Measurements from ENCODE around the gene ARPC1A. TPM values are rescaled to one million over a fixed set of nuclear protein-coding genes. Genes with fewer than 3 reads are reported as not detected.

The ARPC1A gene
- total RNA-seq, 4 donors from 2014 or later: 76.5 to 118 (median 103) TPM

DNA sequence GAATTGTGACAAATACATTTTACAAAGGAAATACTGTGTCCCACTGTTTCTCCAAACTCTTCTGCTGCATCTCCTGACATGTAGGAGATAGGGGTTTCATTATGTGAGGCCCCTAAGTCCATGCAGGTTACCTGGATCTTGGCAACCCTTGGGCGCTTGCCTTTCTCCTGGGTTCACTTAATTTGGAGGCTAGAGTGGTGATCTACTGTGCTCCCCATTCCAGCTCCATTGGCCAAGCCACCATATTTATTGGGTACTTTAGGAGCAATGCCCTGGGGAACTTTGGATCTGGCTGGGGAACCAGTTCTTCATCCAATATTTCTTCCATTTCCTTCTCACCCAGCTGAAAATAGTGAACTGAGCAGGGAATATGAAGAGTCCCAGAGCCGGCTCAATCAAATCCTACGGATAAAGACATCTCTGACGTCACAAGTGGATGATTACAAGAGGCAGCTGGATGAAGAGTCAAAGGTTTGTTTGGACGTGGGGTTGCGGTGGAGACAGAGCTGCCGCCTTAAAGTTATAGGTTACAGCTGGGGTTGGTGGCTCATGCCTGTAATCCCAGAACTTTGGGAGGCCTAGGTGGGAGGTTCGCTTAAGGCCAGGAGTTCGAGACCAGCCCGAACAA, 34.6 kb upstream of the ARPC1A start:
- no peak overlapping the region for H3K27ac ChIP-seq
- H3K4me3 ChIP-seq: no peak overlapping the region
- H3K9me3 ChIP-seq: no peaks in the 10 kb centered on the region
- TF ChIP-seq CTCF (IDR thresholded peaks at IDR 0.05) (no peak), POLR2A (IDR thresholded peaks at IDR 0.05) (no peak)
- no peaks in the 10 kb centered on the region for H3K4me1 ChIP-seq
- no peak for DNase-seq
- no peaks in the 10 kb centered on the region for H3K36me3 ChIP-seq
- intact Hi-C loops (cut with DNase I; ENCODE audit: low total_unique reads): no loop called here
- no peaks in the 10 kb centered on the region for H3K27me3 ChIP-seq

DNA sequence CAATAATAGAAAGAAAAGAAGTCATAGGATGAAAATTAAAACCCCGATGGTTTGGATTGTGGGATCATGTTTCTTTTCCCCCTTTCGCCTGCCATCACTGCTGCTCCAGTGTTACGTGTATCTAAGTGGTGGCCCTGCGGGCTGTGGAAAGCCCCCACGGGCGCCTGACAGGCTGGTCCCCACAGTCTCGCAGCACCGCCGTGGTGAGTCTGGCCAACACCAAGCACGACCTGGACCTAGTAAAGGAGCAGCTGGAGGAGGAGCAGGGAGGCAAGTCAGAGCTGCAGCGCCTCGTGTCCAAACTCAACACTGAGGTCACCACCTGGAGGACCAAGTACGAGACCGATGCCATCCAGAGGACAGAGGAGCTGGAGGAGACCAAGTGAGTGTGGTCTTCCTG, 33.6 kb upstream of the ARPC1A start:
- TF ChIP-seq POLR2A (IDR thresholded peaks at IDR 0.05) (no peak), CTCF (IDR thresholded peaks at IDR 0.05) (no peak)
- Histone ChIP-seq H3K27me3 (no peaks in the 10 kb centered on the region), H3K4me1 (no peaks in the 10 kb centered on the region), H3K4me3 (no peak overlapping the region), H3K36me3 (no peaks in the 10 kb centered on the region), H3K27ac (no peak overlapping the region), H3K9me3 (no peaks in the 10 kb centered on the region)
- intact Hi-C loops (cut with DNase I; ENCODE audit: low total_unique reads): no loop called here
- DNase-seq: no peak

DNA sequence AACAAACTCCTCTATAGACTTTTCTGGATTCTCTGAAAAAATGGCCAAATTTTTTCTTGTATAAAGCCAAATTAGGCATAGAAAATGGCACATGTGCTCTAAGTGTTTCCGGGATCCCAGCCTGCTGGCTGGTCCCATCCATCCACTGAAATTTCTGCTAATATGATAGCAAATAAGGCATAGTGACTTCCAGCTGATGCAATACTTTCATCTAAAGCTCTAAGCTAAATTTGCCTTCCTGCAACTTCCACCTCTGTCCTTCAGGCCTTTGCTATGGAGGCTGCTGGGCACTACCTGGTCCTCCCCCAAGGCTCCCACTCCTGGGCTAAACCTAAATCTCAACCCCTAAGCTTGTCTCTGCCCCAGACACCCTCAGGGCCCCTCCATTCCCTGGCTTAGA, 32.5 kb upstream of the ARPC1A start:
- intact Hi-C loops (cut with DNase I; ENCODE audit: low total_unique reads): no loop called here
- DNase-seq: no peak
- Histone ChIP-seq H3K27me3 (no peaks in the 10 kb centered on the region), H3K36me3 (no peaks in the 10 kb centered on the region), H3K4me3 (no peak overlapping the region), H3K9me3 (no peaks in the 10 kb centered on the region), H3K4me1 (no peaks in the 10 kb centered on the region), H3K27ac (no peak overlapping the region)
- no peak for TF ChIP-seq POLR2A (IDR thresholded peaks at IDR 0.05)
- no peak for TF ChIP-seq CTCF (IDR thresholded peaks at IDR 0.05)

- DNase-seq: no peak
- no peaks in the 10 kb centered on the region for H3K9me3 ChIP-seq
- no peak overlapping the region for H3K27ac ChIP-seq
- no peaks in the 10 kb centered on the region for H3K27me3 ChIP-seq
- TF ChIP-seq CTCF (IDR thresholded peaks at IDR 0.05) (no peak), POLR2A (IDR thresholded peaks at IDR 0.05) (no peak)
- no peaks in the 10 kb centered on the region for H3K4me1 ChIP-seq
- intact Hi-C loops (cut with DNase I; ENCODE audit: low total_unique reads): no loop called here
- H3K36me3 ChIP-seq: no peaks in the 10 kb centered on the region
- no peak overlapping the region for H3K4me3 ChIP-seq
These were observed 32.0 kb upstream of the ARPC1A start for GRCh38 chr7:99293650-99294049.

DNA sequence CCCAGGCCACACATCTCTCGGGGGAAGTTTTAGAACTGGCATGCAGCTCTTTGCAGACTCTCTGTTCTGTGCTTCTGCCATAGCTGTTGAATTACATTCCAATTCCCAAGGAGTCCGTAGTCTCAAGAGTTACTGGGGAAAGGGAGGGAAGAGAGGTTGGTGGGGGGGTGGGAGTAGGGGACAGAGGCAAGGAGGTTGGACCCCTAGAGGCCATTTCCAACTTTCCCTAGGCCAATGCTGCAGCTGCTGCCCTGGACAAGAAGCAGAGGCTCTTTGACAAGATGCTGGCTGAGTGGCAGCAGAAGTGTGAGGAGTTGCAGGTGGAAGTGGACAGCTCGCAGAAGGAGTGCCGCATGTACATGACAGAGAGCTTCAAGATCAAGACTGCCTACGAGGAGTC, 29.2 kb upstream of the ARPC1A start:
- H3K27ac ChIP-seq: no peak overlapping the region
- no peaks in the 10 kb centered on the region for H3K27me3 ChIP-seq
- H3K4me1 ChIP-seq: no peaks in the 10 kb centered on the region
- H3K4me3 ChIP-seq: no peak overlapping the region
- TF ChIP-seq CTCF (IDR thresholded peaks at IDR 0.05): no peak
- TF ChIP-seq POLR2A (IDR thresholded peaks at IDR 0.05): no peak
- H3K9me3 ChIP-seq: no peaks in the 10 kb centered on the region
- no peaks in the 10 kb centered on the region for H3K36me3 ChIP-seq
- DNase-seq: no peak
- intact Hi-C loops (cut with DNase I; ENCODE audit: low total_unique reads): no loop called here
